Measurements from ENCODE around the gene CYRIA. TPM values are rescaled to one million over a fixed set of nuclear protein-coding genes. Genes with fewer than 3 reads are reported as not detected.
A peak's percentile ranks its signal among the peaks of the same experiment; 100 is the strongest.

The CYRIA gene
- total RNA-seq, 4 donors from 2014 or later = 3.3 to 8.0 (median 4.5) TPM

- H3K27ac ChIP-seq = peak overlapping the region in 1 of 4 donors; percentile 30
- ATAC-seq (no peak), DNase-seq (no peak)
- no peak overlapping the region for H3K4me3 ChIP-seq
- intact Hi-C loops (cut with DNase I; ENCODE audit: low total_unique reads) = loop anchor here (5.0 kb wide), 1 partner anchor 33 kb away; no protein-coding TSS in a partner anchor
- TF ChIP-seq POLR2A (IDR thresholded peaks at IDR 0.05) (no peak), CTCF (IDR thresholded peaks at IDR 0.05 in 4 of 5, conservative IDR thresholded peaks at IDR 0.05 in 1 of 5) (no peak)
- H3K4me1 ChIP-seq = peaks cover 69 to 71% of the 10 kb centered on the region in 2 donors
- no peaks in the 10 kb centered on the region for H3K9me3 ChIP-seq
- no peaks in the 10 kb centered on the region for H3K27me3 ChIP-seq
- H3K36me3 ChIP-seq = no peaks in the 10 kb centered on the region
- in situ Hi-C loops (cut with MboI; ENCODE audit: low sequenced_read_pairs in 4 of 4) = no loop called here
Observed at GRCh38 chr2:16629044-16629443, 36.6 kb downstream of the CYRIA start.

- peak overlapping the region in 1 of 4 donors; percentile 30 for H3K27ac ChIP-seq
- intact Hi-C loops (cut with DNase I; ENCODE audit: low total_unique reads) (loop anchor here (5.0 kb wide), 1 partner anchor 34 kb away; no protein-coding TSS in a partner anchor), in situ Hi-C loops (cut with MboI; ENCODE audit: low sequenced_read_pairs in 4 of 4) (no loop called here)
- peaks cover 64 to 71% of the 10 kb centered on the region in 2 donors for H3K4me1 ChIP-seq
- no peaks in the 10 kb centered on the region for H3K27me3 ChIP-seq
- TF ChIP-seq CTCF (IDR thresholded peaks at IDR 0.05 in 4 of 5, conservative IDR thresholded peaks at IDR 0.05 in 1 of 5) = no peak
- TF ChIP-seq POLR2A (IDR thresholded peaks at IDR 0.05) = no peak
- DNase-seq (no peak), ATAC-seq (no peak)
- no peaks in the 10 kb centered on the region for H3K36me3 ChIP-seq
- H3K9me3 ChIP-seq = no peaks in the 10 kb centered on the region
- H3K4me3 ChIP-seq = no peak overlapping the region
Observed at GRCh38 chr2:16628314-16628713, 37.3 kb downstream of the CYRIA start.

GRCh38 chr2:16626997-16627605 is 38.5 kb downstream of the CYRIA start:
- H3K4me1 ChIP-seq = peaks cover 63 to 77% of the 10 kb centered on the region in 2 donors
- in situ Hi-C loops (cut with MboI; ENCODE audit: low sequenced_read_pairs in 4 of 4) = no loop called here

GRCh38 chr2:16626497-16626896 is 39.1 kb downstream of the CYRIA start:
- intact Hi-C loops (cut with DNase I; ENCODE audit: low total_unique reads) = loop anchor here (5.0 kb wide), 1 partner anchor 36 kb away; no protein-coding TSS in a partner anchor
- Histone ChIP-seq H3K9me3 (no peaks in the 10 kb centered on the region), H3K4me3 (no peak overlapping the region), H3K27me3 (no peaks in the 10 kb centered on the region), H3K27ac (peak overlapping the region; percentile 44 to 81 (median 65)), H3K4me1 (peaks cover 56 to 77% of the 10 kb centered on the region in 2 donors), H3K36me3 (no peaks in the 10 kb centered on the region)
- no peak for TF ChIP-seq POLR2A (IDR thresholded peaks at IDR 0.05)
- TF ChIP-seq CTCF (IDR thresholded peaks at IDR 0.05 in 4 of 5, conservative IDR thresholded peaks at IDR 0.05 in 1 of 5) = no peak
- DNase-seq = peak; percentile 43 to 48
- ATAC-seq = peak; percentile 68 to 78
- in situ Hi-C loops (cut with MboI; ENCODE audit: low sequenced_read_pairs in 4 of 4) = no loop called here

More at GRCh38 chr2:16626997-16627605, 38.5 kb downstream of the CYRIA start:
- H3K27me3 ChIP-seq = no peaks in the 10 kb centered on the region
- no peaks in the 10 kb centered on the region for H3K36me3 ChIP-seq
- H3K27ac ChIP-seq = peak overlapping the region; percentile 44 to 81 (median 65)
- TF ChIP-seq CTCF (IDR thresholded peaks at IDR 0.05 in 4 of 5, conservative IDR thresholded peaks at IDR 0.05 in 1 of 5) (no peak), POLR2A (IDR thresholded peaks at IDR 0.05) (no peak)
- DNase-seq (no peak), ATAC-seq (no peak)
- no peaks in the 10 kb centered on the region for H3K9me3 ChIP-seq
- intact Hi-C loops (cut with DNase I; ENCODE audit: low total_unique reads) = loop anchor here (5.0 kb wide), 1 partner anchor 35 kb away; no protein-coding TSS in a partner anchor
- H3K4me3 ChIP-seq = no peak overlapping the region
